Keratinocyte (primary cell): Measurements from ENCODE around the gene DNAH17.

ENCODE experiments used
- CTCF ChIP-seq, 3 experiments: IDR thresholded peaks in 1 of 3; conservative IDR thresholded peaks in 1 of 3; optimal IDR thresholded peaks in 1 of 3; 2 replicates in 2 of 3; 3 replicates in 1 of 3; pipeline versions ENCODE3 to v1.5.1; 2011; ENCODE audit warnings: low read length in 3 of 3, mild to moderate bottlenecking in 3 of 3, moderate library complexity in 2 of 3, control low read depth in 1 of 3, inconsistent platforms in 1 of 3; ENCODE audit not compliant: insufficient read depth in 2 of 3; ENCODE audit errors: extremely low read depth in 1 of 3
- EZH2 ChIP-seq: IDR thresholded peaks from one replicate; pipeline ENCODE4 v1.6.1; 2012; ENCODE audit warnings: inconsistent platforms, mild to moderate bottlenecking, low read length, moderate library complexity

GRCh38 chr17:78438271-78438691 is 138.9 kb downstream of the DNAH17 start:
- TF ChIP-seq CTCF (optimal IDR thresholded peaks at IDR 0.05 in 1 of 3, IDR thresholded peaks at IDR 0.05 in 1 of 3, conservative IDR thresholded peaks at IDR 0.05 in 1 of 3; ENCODE audit: extremely low read depth in 1 of 3, insufficient read depth in 2 of 3, low read length in 3 of 3): no peak
- no peak for TF ChIP-seq EZH2
